GM04503 (cell line): ENCODE data around the gene SNX13.
A peak's percentile ranks its signal among the peaks of the same experiment; 100 is the strongest.

ENCODE experiments used
- DNase-seq: peaks from one replicate; pipeline ENCODE4 v3.0.0-alpha.2; 2012; ENCODE audit warnings: low read depth

SNX13 gene

DNA sequence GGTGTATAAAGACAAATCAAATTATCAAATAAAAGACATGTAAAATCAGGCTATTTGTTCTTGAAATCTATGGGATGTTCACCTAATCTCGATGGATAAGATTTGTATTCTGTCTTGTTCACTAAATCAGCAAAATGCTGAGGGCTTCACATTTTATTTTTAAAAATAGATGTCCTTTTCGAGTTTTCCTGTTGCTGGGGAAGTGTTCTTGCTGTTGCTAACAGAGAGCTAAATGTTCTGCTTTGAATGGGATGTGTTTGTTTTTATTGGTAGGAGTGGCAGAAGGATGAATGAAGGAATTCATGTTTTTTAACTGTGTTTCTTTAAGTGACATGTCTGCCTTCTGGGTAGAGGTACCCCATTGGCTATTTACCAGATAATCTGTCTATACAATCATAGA lies 7.3 kb upstream of the SNX13 start:
- no peak for DNase-seq

DNA sequence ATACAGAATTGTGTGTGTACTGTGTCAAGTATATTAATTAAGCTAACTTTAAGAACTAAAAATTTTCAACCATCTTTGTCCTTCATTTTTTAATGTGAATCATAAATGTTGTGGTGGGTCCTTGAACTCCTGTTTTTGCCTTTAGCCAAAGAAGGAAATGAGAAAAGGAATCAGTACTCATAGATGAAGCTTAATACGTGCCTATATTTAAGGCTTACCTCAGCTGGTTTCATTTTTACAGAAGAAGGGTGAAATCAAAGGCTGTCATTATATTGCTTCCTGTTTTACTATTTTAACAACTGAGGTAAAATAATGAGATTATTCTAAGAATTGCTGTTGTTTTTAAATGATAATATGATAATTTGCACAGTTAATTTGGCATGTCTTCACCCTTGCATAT lies 6.3 kb upstream of the SNX13 start:
- no peak for DNase-seq

DNA sequence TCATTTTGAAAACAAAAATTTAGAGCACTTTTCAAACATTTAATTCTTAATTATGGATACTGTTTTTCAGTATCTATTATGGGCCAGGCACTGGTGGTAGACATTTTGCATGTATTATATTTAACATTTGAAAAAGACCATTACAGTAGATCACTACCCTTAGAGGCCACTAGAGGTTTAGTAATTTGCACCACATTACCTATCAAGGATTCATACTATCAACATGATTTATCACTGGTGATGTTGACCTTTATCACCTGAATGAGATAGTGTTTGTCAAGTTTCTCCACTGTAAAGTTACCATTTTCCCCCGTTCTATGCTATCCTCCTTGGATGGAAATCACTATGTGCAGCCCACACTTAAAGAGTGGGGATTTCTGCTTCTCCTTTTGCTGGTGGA lies 4.4 kb upstream of the SNX13 start:
- no peak for DNase-seq

GRCh38 chr7:17943006-17943405 lies 2.7 kb upstream of the SNX13 start:
- no peak for DNase-seq

DNA sequence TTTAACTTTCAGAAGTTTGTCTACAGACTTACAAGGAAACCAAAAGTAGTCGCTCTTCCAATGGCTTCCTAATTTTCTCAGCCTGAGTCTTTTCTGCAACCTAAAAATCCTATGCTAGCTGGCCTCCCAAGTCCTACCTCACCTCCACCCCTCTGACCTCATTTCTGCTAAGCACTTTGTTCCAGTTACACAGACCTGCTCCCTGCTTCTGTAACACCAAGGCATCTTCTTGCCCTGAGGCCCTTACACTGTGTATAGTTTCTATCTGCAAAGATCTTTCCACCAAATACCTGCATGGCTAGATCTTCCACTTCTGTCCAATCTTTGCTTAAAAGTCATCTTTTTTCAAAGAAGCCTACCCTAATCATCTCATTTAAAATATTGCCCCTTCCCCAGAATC lies 1.9 kb upstream of the SNX13 start:
- no peak for DNase-seq

DNA sequence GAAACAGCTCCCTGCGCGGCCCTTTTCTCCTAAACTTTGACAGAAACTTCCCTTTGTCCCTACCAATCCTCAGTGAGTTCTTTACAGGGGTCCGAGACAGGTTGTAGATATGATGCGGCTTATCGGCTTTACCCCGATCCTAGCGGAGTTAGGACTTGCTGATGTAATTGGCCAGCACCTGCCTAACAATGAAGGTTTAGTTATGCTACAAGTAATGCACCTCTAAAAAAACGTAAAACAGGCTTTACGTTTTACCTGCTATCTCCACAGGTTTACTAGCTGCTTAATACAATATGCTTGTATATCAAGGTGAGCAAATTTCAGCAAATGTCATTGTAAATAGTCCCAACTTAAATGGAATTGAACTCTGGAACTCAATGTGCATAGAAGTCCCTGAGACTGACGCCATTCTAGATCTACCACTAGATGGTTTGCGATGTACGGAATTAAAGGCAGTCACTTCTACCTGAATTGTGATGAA lies 697 bp upstream of the SNX13 start:
- no peak for DNase-seq

DNA sequence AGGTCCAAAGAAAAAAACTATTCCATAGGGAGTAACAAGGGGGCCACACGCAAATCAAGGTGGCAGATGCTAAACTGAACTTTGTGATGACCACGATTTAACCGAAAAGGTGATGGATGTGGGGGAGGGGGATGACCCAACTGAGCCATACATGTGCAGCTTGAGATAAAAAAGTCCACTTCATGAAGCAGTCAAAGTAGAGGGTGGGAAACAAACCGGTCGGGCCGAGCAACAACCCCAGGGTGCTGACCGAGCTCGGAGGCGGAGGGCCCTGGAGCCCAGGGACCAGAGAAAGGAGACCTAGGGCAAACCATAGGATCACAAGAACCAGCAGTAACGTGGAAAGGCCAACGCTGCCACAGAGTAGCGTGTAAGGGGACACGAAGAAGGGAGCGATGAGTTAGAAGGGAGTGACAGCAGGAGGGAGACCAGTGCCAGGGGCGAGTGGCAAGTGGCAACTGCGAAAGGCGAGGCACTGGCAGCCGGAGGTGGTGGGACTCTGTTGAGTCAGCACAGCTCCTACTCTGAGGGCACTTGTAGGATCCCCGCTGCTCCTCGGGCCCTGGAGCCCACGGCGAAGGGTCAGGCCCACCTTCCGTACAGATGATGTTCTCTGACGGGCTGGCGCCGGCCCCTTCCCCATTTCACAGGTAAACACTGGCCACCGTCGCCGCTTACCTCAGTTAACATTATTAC lies 540 bp downstream of the SNX13 start:
- DNase-seq = no peak

- no peak for DNase-seq
Measured at GRCh38 chr7:17939211-17939605, 1.1 kb downstream of the SNX13 start.

- no peak for DNase-seq
Measured at GRCh38 chr7:17937506-17938120, 2.7 kb downstream of the SNX13 start.

GRCh38 chr7:17936321-17936720 lies 4.0 kb downstream of the SNX13 start:
- no peak for DNase-seq

DNA sequence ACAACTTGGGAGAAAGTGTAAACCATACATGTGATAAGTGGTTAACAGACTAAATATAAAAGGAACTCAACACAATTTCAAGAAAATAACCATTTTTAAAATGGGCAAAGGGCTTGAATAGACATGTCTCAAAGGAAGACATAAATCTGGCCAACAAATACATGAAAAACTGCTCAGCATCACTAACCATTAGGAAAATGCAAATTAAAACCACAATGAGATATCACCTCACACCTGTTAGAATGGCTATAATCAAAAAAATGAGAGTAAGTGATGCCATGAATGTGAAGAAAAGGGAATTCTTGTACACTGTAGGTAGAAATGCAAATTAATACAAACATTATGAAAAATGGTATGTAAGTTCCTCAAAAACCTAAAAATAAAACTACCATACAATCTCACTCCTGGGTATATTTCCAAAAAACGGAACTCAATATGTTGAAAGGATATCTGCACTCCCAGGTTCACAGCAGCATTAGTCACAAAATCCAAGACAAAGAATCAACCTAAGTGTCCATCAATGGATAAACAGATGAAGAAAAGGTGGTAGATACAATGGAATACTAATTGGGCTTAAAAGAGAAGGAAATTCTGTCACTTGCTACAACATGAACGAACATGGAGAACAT lies 5.6 kb downstream of the SNX13 start:
- DNase-seq = no peak

GRCh38 chr7:17934094-17934493 lies 6.2 kb downstream of the SNX13 start:
- no peak for DNase-seq

DNA sequence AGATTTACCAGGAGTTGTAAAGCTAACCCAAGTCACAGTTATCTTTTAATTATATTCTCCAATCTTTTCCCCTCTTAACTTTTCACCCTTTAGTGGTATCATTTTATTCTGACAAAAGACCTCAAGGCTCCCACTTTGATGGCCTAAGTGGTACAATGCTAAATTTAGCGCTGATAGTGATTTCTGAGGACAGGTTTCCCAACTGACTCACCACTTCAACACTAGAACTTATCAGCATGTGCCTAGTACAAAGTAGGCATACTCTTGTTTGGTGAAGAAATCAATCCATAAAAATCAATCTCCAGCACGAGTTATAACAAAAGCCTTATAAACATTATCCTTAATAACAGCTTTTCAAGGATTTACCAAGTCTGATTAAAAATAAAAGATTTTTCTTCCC lies 7.5 kb downstream of the SNX13 start:
- DNase-seq = no peak

DNA sequence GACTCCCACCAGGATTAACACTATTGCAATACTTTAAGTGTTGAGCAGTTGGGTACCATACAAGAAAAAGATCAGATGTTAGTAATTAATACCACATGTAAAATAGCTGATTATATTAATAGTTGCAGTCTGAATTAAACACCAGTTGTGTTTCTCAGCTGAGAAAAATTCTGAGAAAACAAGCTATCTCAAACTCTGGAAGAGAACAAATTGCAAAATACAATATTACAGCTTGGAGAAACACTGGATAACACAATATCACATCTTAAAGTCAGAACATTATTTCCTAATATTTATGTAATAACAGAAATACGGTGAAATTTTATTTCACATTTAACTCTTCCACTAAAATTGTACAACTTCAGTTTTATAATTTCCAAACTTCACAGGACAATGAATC lies 9.2 kb downstream of the SNX13 start:
- DNase-seq = no peak

DNA sequence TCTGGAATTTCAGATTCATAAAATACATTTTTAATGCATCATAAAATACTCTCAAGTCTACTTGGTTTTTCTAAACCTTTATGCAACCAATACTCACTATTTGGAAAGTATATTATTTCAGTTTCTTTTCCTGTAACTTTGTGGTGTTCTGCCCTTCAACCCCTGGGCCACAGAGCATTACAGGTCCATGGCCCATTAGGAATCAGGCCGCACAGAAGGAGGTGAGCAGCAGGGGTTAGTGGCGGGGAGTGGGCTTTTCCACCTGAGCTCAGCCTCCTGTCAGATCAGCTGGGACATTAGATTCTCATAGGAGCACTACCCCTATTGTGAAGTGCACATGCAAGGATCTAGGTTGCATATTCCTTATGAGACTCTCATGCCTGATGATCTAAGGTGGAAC lies 9.7 kb downstream of the SNX13 start:
- no peak for DNase-seq

DNA sequence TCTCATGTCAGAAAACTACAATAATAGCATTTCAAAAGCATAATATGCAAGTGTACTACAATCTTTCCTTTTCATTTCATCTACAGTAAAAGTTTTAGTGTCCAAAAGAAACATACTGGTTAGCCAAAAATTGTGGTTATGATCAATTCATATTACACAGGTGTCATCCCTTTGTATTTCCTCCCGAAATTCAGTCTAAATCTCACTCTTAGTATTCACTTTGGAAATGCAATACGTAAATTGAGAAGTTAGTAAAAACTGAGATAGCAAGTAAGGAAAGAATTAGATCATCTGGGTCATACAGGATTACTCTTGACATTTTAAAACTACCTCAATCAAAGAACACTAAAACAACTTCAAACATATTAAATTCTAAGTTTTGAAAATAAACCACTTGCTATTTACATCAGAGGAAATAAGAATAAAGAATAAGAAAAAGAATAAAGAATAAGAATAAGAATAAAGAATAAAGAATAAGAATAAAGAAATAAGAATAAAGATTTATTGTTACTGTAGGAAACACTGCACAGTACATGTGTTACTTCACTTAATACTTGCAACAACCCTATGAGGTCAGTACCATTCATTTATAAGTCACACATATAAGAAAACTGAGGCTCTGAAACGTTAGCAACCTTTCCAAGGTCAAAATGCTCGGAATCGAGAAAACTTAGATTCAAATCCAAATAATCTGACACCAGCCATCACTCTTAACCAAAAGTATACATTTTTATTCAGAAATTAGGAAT lies 10.5 kb downstream of the SNX13 start:
- no peak for DNase-seq

GRCh38 chr7:17928055-17928454 lies 12.2 kb downstream of the SNX13 start:
- no peak for DNase-seq

GRCh38 chr7:17921857-17922416 lies 18.4 kb downstream of the SNX13 start:
- no peak for DNase-seq

GRCh38 chr7:17917842-17918241 lies 22.5 kb downstream of the SNX13 start:
- no peak for DNase-seq

DNA sequence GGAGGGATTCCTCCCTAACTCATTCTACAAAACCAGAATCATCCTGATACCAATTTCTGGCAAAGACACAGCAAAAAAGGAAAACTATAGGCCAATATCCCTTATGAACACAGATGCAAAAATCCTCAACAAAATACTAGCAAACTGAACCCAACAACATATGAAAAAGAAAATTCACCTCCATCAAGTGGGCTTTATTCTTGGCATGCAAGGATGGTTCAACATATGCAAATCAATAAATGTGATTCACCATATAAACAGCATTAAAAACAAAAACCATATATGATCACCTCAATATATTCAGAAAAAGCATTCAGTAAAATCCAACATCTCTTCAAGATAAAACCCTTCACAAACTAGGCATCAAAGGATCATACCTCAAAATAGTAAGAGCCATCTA lies 23.5 kb downstream of the SNX13 start:
- DNase-seq = no peak

DNA sequence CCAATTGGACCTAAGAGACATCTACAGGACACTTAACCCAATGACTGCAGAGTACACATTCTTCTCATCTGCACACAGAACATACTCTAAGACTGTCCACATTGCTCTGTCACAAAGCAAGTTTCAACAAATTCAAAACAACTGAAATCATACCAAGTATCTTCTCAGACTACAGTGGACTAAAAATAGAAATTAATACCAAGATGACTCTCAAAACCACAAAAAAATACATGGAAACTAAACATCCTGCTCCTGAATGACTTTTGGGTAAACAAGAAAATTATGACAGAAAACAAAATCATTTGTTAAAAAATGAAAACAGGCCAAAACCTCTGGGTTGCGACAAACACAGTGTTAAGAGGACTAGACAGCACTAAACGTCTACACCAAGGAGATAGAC lies 24.5 kb downstream of the SNX13 start:
- DNase-seq = peak; percentile 14

- DNase-seq = no peak
Measured at GRCh38 chr7:17915168-17915567, 25.1 kb downstream of the SNX13 start.

DNA sequence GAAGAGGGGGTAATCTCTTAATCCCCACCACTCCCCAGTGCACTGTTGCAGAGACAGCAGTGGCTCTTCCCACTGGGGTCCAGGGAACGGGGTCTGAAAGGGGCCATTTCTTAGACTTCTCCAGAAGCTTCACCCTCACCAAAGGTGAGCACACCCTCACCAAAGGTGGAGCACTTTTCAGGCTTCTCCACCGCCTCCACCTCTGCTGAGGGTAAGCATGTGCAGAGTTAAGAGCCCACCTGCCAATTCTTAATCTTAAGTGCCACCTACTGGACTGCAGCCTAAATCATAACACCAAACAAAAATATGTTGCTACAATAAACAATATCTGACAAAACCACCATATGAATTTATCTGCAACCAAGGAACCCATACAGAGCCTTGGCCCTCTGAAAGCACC lies 27.0 kb downstream of the SNX13 start:
- DNase-seq = no peak
